DOHH2 (cell line): ENCODE results near the gene EIF2B1.

Experiments used
- CTCF ChIP-seq: fragments of 200-600 bp; sonication (generic); IDR thresholded peaks from one replicate; pipeline ENCODE4 v1.5.1; 2014; ENCODE audit warnings: antibody characterized with exemption, mild to moderate bottlenecking, low read depth, low read length; ENCODE audit not compliant: poor library complexity, severe bottlenecking
- EZH2phosphoT487 ChIP-seq: fragments of 200-600 bp; sonication (generic); IDR thresholded peaks from 2 replicates; pipeline ENCODE4 v1.6.1; 2017; ENCODE audit warnings: borderline replicate concordance, mild to moderate bottlenecking, antibody characterized with exemption, low read length, moderate library complexity, mixed read lengths

GRCh38 chr12:123595729-123596128, 37.8 kb downstream of the EIF2B1 start:
- TF ChIP-seq CTCF (no peak), EZH2phosphoT487 (no peak)
